Left lung (tissue), 10 donors: ENCODE data around the gene GNA12. TPM values are rescaled to one million over a fixed set of nuclear protein-coding genes. Genes with fewer than 3 reads are reported as not detected.

Experiments used
- ATAC-seq: fragments of 200-7000 bp; cut with Tn5 transposase; one replicate; pipeline ENCODE4 v1.9.1; 2020; ENCODE audit warnings: moderate library complexity
- DNase-seq, 4 donors: peaks; one replicate each; pipeline ENCODE4 v3.0.0-alpha.2; 2013 to 2020
- H3K27ac ChIP-seq, 2 donors: fragments of 200-600 bp; sonication (generic) in 1 of 2; one replicate each; pipeline versions ENCODE4 v1.5.0 to v1.8.0; 2020 to 2021
- H3K27me3 ChIP-seq, 2 donors: fragments of 200-600 bp; sonication (generic) in 1 of 2; one replicate each; pipeline versions ENCODE4 v1.5.0 to v1.8.0; 2020 to 2021
- H3K36me3 ChIP-seq, 2 donors: fragments of 200-600 bp; sonication (generic) in 1 of 2; one replicate each; pipeline versions ENCODE4 v1.5.0 to v1.8.0; 2020 to 2021
- H3K4me1 ChIP-seq, 2 donors: fragments of 200-600 bp; one replicate each; pipeline ENCODE4 v1.8.0; 2021
- H3K4me3 ChIP-seq, 2 donors: fragments of 200-600 bp; sonication (generic) in 1 of 2; one replicate each; pipeline versions ENCODE4 v1.5.0 to v1.8.0; 2020 to 2021; ENCODE audit warnings: mild to moderate bottlenecking in 1 of 2
- H3K9me3 ChIP-seq, 2 donors: fragments of 200-600 bp; sonication (generic) in 1 of 2; one replicate each; pipeline versions ENCODE4 v1.5.0 to v1.8.0; 2020 to 2021
- intact Hi-C, 2 donors: fragments of 100-400 bp; cut with DNase I; formaldehyde crosslinking; loops; one replicate each; pipeline versions ENCODE4 v1.11.2 to v1.14.2; 2022
- polyA plus RNA-seq, 6 donors: library from polyadenylated mRNA; unstranded; fragments of 120-200 nt; gene quantifications; one replicate each; pipeline ENCODE4 v1.2.1, GENCODE V29; 2013; ENCODE audit not compliant: insufficient read length in 6 of 6
- total RNA-seq, 2 donors: library from RNA; stranded (reverse); fragmentation: NEBNext Ultra II Directional; extraction: Animal tissue kit (Norgen Biotek cat#: 25700); gene quantifications; one replicate each; pipeline ENCODE4 v1.2.1, GENCODE V29; 2021
- TF ChIP-seq, protein P1 (sequence below), 2 donors: fragments of 200-600 bp; sonication (generic) in 1 of 2; IDR thresholded peaks; one replicate each; pipeline versions ENCODE4 v1.5.0 to v1.8.0; 2021; ENCODE audit warnings: antibody characterized with exemption in 2 of 2
- donor health status: DM: no; HTN: yes; CAD: no.
- donor health status: DM: no; HTN: no; CAD: no.

Gene GNA12
- total and polyA plus RNA-seq, 8 donors = 48.7 to 67.5 (median 55.1) TPM

DNA sequence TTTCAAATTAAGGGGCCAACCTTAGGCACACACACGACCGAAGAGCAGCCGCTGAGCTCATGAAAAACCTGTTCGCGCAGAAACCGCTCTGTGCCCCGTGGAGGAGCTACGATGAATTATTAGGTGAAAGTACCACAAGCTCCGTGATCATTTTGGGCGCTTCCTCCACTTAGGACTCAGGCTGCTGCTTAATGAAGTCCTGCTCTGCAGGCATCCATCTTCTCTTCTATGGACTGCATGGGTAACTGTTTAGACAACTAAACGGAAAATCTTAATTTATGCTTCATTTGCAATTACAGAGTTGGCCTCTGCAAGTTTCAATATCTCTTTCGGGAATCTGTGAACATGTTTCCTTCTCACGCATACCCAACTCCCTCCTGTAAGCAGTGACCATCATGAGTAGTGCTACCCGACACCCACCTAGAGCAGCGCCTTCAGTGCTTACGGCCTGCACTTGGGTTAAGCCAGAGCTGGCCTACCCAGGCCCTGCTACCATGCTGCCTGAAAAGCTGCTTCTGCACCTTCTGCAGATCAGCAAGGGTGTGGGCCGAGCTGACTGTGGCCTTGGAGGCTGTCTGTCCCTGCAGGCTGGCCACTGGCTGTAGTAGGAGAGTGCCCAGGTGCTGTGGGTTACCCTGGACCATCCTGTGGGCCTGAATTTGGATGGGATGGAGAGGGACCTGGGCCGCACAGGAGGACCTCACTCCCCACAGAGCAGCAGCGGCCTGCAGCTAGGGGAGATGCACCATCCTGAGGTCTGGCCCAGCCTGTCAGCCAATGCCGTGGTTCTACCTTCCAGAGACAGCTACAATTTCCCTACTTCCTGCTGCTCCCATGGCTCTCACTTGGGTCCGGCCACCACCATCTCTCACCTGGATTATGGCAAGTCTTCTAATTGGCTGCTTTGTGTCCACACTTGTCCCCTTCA is 36.0 kb downstream of the GNA12 start:
- no peak for DNase-seq
- Histone ChIP-seq H3K36me3 (no peaks in the 10 kb centered on the region), H3K9me3 (no peaks in the 10 kb centered on the region), H3K27me3 (no peaks in the 10 kb centered on the region), H3K27ac (no peak overlapping the region), H3K4me3 (no peak overlapping the region), H3K4me1 (peaks cover 5 to 59% of the 10 kb centered on the region in 2 donors)
- no peak for ATAC-seq
- intact Hi-C loops = no loop called here
- TF ChIP-seq, protein P1, sequence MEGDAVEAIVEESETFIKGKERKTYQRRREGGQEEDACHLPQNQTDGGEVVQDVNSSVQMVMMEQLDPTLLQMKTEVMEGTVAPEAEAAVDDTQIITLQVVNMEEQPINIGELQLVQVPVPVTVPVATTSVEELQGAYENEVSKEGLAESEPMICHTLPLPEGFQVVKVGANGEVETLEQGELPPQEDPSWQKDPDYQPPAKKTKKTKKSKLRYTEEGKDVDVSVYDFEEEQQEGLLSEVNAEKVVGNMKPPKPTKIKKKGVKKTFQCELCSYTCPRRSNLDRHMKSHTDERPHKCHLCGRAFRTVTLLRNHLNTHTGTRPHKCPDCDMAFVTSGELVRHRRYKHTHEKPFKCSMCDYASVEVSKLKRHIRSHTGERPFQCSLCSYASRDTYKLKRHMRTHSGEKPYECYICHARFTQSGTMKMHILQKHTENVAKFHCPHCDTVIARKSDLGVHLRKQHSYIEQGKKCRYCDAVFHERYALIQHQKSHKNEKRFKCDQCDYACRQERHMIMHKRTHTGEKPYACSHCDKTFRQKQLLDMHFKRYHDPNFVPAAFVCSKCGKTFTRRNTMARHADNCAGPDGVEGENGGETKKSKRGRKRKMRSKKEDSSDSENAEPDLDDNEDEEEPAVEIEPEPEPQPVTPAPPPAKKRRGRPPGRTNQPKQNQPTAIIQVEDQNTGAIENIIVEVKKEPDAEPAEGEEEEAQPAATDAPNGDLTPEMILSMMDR (IDR thresholded peaks at IDR 0.05) = no peak

DNA sequence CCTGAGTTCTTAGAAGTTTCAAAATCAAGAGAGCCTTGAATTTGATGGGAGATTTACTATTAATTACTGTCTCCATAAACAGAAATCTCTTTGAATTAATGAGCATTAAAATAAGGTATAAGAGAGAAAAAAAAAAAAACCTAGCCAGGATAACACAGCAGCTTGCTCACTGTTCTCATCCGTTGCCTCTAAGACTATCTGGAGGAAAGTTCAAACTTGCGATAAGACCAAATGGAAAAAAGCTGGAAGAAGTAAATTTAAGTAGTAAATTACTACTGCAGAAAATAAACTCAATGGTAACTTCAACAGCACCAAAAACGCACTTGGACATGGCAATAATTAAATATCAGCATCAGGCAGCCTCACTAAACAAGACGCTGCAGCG is 36.7 kb downstream of the GNA12 start:
- intact Hi-C loops = no loop called here
- Histone ChIP-seq H3K4me1 (peaks cover 11 to 66% of the 10 kb centered on the region in 2 donors), H3K27me3 (no peaks in the 10 kb centered on the region), H3K36me3 (no peaks in the 10 kb centered on the region), H3K27ac (no peak overlapping the region), H3K9me3 (no peaks in the 10 kb centered on the region), H3K4me3 (no peak overlapping the region)
- DNase-seq (no peak), ATAC-seq (no peak)
- TF ChIP-seq, protein P1 (IDR thresholded peaks at IDR 0.05) = no peak

DNA sequence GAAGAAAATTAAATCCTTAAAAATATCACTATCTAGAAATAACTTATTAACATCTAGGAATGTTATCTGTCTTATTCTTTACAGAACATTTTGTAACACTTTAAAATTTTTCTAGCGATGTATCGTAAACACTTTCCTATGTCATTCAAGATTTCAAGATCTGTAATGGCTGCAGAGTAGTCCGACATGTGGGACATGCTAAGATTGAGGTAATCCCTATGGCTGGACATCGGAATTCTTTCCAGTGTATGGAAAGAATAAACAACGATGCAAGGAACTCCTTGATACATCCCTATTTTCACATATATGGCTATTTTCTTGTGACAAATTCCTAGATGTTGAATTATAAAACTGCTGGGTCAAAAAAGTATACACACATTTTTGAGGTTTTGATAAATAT is 37.5 kb downstream of the GNA12 start:
- Histone ChIP-seq H3K4me1 (peaks cover 12 to 64% of the 10 kb centered on the region in 2 donors), H3K4me3 (no peak overlapping the region), H3K27me3 (no peaks in the 10 kb centered on the region), H3K36me3 (no peaks in the 10 kb centered on the region), H3K27ac (no peak overlapping the region), H3K9me3 (no peaks in the 10 kb centered on the region)
- TF ChIP-seq, protein P1 (IDR thresholded peaks at IDR 0.05) = no peak
- intact Hi-C loops = no loop called here
- DNase-seq = no peak
- ATAC-seq = no peak

DNA sequence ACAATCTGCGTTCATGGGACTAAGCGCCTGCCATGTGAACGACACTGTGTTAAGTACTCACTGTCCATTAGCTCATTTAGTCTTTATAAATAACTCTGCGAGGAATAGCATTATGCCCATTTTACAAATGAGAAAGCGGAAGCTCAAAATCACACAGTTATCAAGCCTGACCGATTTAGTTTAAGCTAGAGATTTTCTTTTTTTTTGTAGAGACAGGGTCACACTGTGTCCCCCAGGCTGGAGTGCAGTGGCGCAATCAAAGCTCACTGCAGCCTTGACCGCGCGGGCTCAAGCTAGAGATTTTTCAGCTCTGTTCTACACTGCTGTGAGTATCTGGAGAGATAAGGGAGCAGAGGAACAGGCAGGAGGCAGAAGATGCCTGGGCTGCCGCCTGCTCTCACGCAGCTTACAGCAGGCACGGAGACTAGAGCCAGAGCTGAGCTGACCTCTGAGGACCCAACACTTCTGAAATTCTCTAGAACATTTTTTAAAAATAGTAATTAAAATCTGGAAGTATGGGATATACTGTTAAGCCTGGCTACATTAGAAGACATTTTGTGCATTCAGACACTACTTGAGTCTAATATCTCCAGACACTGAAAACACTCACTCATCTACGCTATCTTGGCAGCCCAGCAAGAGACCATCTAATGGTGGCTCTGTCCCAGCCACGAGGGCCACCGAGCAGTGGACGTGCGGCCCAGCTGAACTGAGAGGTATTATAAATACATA is 38.7 kb downstream of the GNA12 start:
- DNase-seq = no peak
- Histone ChIP-seq H3K9me3 (no peaks in the 10 kb centered on the region), H3K4me1 (peaks cover 12 to 60% of the 10 kb centered on the region in 2 donors), H3K36me3 (no peaks in the 10 kb centered on the region), H3K4me3 (no peak overlapping the region), H3K27me3 (no peaks in the 10 kb centered on the region), H3K27ac (no peak overlapping the region)
- intact Hi-C loops = no loop called here
- TF ChIP-seq, protein P1 (IDR thresholded peaks at IDR 0.05) = no peak
- ATAC-seq = no peak

DNA sequence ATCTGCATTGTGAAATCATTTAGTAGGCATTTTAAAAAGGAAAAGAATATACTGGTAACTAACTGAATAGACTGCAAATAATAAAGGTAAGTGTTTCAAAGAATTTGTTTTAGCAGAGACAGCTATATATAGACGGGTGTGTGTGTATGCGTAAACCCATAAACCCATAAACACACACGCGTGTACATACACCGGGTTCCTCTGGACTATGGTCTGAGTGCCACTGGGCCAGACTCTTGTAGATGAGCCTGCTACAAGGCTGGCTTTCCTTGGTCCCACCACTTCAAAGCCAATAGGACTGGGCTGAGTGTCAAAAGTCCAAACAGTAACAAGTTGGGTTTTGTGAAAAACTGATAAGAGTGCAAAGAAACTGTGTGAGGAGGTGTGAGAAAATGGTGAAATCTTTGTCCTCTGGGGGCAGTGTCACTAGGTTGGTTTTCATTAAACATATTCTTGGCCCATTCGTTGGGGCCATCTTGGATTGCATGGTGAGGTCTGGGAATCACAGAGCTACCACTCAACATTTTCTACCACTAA is 39.8 kb downstream of the GNA12 start:
- DNase-seq = no peak

More for the DNA sequence above, 39.8 kb downstream of the GNA12 start:
- H3K36me3 ChIP-seq = no peaks in the 10 kb centered on the region
- TF ChIP-seq, protein P1 (IDR thresholded peaks at IDR 0.05) = no peak
- no peaks in the 10 kb centered on the region for H3K9me3 ChIP-seq
- H3K4me1 ChIP-seq = peaks cover 12 to 53% of the 10 kb centered on the region in 2 donors
- no peak overlapping the region for H3K4me3 ChIP-seq
- H3K27ac ChIP-seq = no peak overlapping the region
- no peak for ATAC-seq
- no peaks in the 10 kb centered on the region for H3K27me3 ChIP-seq
- intact Hi-C loops = no loop called here
